ENCODE results near the gene SPINT1.
"Not testable (repeated sequence)": the region's sequence is repeated elsewhere in the genome, so short reads cannot be mapped to it uniquely, and the experiment has no call there.

Gene SPINT1

DNA sequence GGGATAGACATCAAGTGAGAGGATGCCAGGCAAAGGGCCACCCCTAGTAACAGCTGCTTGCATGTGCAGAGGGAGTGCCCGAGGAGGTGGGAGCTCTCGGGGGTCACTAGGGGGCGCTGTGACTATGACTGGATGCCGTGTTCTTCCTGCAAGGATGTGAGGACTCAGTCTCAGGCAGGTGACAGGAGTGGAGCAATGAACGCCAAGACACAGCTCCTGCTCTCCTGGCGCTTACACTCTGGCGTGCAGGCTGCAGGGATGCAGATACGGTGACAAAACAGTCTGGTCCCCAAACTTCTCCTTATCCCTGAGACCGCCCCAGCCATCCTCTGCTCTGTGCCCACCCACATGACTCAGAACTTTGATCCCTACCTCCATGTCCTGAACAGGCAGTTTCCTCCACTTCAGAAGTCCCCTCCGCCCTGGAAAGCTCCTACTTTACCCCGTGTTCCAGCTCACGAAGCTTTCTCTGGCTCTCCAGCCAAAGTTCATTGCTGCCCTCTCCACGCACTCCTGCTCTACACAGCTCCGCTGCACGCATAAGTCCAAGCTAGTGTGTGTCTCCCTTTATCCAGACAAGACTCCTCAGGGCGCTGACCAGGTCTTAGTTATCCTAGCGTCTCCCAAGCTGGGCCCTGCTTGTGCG, 15.5 kb downstream of the SPINT1 start:
- DNase-seq (ENCODE audit: low read depth), result peak; percentile 75

- not testable (repeated sequence) for DNase-seq (ENCODE audit: low read depth)
Measured at GRCh38 chr15:40861147-40861546, 17.3 kb downstream of the SPINT1 start.

DNA sequence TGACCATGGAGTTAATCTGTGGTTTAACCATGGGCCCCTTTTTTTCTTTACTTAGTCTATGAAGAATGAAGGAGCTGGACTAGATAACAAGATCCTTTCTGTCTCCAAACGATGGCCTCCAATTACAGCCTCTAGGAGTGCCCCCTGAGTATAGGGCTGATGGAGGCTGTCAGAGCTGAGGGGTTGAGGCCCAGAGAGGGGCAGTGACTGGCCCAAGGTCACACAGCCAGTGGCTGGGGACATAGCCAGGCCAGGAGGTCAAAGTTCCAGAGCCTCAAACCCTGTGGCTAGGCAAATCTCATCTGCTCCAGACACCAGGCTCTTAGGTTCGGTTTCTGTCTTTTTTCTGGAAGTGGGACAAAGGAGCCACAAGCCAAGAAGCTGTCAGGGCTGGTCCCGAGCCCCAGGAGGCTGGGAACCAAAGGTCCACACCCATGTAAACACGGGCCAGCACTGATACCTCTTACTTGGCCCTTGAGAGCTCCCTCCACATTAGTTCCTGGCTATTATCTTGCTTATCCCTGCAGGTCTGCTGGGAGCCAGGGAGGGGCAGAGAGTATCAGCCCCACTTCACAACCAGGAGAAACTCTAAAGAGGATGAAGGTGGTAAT, 19.9 kb downstream of the SPINT1 start:
- DNase-seq (ENCODE audit: low read depth), result no peak

DNA sequence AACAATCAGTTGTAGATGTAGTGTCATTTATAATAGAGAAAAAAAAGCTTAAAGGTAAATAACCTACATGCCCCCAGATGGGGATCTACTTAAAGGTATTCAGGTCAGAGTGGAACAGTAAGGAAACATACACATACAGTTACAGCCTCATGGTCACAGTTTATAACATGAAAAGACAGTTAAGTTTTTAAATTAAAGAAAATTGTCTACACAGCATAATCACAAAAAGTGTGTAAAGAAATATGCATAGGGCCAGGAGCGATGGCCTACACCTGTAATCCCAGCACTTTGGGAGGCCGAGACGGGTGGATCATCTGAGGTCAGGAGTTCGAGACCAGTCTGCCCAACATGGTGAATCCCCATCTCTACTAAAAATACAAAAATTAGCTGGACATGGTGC, 23.4 kb downstream of the SPINT1 start:
- no peak for DNase-seq (ENCODE audit: low read depth)

DNA sequence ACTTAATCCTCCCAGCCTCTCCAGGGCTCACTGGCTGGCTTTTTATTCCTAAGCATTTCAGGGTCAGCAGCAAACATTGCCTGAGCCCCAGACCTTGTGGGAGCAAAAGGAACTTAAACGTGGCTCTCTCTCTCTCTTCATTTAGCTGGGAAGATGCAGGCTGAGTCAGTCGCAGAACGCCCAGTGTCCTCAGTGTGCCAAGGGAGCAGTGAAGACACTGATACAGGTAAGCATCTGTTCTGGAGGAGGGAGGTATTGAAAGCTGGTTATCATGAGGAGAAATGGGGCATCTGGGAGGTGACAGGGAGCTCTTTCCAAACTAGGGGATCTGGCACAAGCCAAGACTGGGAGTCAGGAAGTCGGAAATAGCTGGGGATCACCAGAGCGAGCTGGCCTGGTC, 25.8 kb downstream of the SPINT1 start:
- no peak for DNase-seq (ENCODE audit: low read depth)

GRCh38 chr15:40870716-40871115, 26.9 kb downstream of the SPINT1 start:
- no peak for DNase-seq (ENCODE audit: low read depth)

DNA sequence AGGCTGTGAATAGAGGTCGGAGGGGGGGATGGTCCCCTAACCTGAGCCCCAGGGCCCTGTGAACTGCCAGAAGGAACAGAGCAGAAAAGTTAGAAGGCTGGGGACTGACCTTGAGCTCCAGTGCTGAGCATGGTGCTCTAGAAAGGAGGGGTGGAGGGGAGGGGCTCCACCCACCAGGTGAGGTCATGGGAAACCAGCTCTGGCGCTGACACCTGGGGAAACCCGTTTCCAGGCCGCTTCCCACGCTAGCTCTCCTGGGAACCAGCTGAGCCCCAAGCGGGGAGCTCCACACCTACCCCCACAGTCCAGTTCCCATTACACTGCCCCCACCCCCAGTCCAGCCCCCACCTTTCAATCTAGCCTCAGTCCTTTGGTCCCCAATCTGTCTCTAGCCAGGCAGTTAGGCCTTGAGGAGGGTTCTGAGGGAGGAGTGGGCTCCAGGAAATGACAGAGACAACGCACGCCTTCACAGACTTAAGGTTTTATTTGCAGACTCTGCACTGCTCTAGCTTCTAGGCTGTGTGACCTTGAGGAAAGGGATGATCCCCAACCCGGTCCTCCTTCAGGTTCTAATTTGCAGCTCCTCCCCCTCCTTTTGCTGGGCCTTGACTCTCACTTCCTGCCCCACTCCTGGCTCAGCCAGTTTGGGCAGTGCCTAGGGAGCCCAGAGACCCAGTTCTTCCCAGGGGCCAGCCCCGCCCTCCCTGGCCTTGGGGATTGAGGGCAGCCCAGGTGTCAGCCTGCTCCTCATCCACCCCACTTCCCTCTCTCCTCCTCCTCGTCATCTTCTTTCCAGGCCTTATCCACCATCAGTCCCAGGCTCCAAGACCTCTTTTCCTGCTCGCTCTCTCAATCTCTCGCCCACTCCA, 28.1 kb downstream of the SPINT1 start:
- DNase-seq (ENCODE audit: low read depth), result no peak

DNA sequence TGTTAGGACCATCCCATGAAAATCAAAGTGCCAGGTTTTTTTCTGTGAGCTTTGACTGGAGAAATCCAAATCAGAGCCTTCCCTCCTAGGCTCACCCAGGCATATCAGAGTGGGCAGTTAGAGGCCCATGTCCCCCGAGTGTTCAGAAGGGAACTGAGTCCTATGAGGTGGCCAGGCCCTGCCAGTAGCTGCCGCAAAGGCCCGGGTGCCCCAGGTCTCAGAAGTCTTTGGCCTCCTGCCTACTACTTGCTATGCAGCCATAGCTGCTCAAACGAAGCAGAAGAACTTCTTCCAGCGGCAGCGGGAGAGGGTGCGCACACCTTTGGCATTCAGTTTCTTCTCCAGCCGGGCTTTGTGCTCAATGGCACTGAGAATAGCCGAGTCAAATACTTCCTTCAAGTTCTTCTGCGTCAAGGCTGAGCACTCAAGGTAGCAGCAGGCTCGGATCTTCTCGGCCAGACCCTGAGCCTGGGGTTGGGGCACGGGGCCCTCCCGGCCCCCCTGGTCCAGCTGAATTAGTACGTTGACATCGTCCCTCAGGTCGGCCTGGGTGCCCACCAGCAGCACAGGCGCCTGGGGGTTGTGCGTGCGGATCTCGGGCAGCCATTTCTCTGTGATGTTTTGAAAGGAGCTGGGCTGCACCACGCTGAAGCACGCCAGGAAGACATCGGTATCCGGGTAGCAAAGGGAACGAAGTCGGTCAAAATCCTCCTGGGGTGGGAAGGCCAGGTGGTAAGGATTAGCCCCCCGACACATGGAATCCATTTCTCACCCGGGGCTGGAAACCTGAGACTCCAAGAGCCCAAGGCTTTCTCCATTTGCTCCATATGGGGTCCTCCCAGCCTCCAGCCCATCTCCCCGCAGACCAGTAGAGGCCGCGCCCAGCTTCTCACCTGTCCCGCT, 29.2 kb downstream of the SPINT1 start:
- DNase-seq (ENCODE audit: low read depth), result no peak

- DNase-seq (ENCODE audit: low read depth), result peak; percentile 60
Measured at GRCh38 chr15:40873694-40874561, 30.1 kb downstream of the SPINT1 start, which contains the start of gene RHOV. RHOV (minus strand) TSS chr15:40874234; CDS start chr15:40874139, 95 bp downstream.

- peak; percentile 81 for DNase-seq (ENCODE audit: low read depth)
Measured at GRCh38 chr15:40875991-40876730, 32.3 kb downstream of the SPINT1 start.

DNA sequence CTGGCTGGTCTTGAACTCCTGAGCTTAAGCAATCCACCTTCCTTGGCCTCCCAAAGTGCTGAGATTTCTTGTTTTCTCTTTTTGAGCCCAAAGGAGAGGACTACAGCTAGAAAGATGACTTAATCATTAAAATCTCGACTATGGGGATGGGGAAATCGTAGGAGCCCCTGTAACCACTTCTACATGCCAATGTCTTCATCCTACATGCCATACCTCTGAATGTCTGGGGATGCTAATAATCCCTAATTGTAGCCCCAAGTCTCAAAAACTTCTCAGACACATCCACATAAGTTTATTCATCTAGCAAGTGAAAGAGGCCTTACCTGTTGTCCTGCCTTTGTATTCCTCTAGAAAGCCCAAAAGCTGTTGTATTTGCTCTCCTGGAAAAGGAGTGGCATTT, 33.8 kb downstream of the SPINT1 start:
- DNase-seq (ENCODE audit: low read depth), result peak; percentile 60

- peak; percentile 44 for DNase-seq (ENCODE audit: low read depth)
Measured at GRCh38 chr15:40878785-40879184, 34.9 kb downstream of the SPINT1 start.

DNA sequence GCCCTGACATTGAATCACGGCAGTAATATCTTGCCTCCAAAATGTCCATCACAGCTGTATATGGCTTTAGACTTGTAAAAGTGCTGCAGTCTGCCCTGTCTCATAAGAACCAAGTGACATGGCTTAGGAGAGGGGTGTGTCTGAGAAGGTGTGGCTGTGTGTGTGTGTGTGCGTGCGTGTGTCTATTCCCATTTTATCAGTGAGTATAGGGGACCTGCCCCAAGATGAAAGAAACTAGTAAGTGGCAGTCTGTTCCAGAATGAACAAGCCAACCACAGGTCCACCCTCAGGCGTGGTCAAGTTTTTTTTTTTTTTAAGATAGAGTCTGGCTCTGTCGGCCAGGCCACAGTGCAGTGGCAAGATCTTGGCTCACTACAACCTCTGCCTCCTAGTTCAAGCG, 35.8 kb downstream of the SPINT1 start:
- no peak for DNase-seq (ENCODE audit: low read depth)

DNA sequence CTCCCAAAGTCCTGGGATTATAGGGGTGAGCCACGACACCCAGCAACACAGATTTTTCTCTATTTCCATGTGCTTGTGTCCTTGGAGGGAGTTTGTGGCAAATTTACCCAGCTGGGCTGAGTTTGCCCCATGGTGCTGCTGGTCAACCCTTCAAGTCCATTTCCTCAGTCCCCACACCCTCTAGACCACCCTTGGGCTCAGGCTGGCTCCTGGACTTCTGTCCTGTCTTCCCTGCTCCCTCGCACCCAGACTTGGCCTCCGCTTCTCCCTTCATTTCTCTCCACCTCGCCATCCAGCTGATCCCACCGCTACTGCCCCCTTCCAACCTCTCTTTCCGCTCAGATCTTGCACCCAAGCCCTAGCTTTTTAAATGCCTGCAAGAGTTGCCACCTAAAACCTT, 37.5 kb downstream of the SPINT1 start:
- DNase-seq (ENCODE audit: low read depth), result no peak

DNA sequence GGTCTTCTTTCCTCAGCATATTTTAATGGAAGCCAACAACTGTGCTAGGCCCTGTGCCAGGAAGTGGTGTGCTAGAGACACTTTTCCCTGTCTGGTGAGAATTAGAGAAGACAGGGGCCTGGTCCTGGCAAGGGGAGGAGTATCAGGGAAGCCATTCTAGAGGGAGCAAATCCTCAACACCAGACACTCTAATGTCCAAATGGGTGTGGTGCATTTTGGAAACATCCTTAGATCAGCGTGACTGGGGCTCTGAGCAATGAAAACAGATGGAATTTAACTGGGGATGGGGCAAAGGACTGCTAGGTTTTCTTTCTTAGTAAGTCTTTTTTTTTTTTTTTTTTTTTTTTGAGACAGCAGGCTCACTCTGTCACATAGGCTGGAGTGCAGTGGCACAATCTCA, 42.7 kb downstream of the SPINT1 start:
- no peak for DNase-seq (ENCODE audit: low read depth)

- DNase-seq (ENCODE audit: low read depth), result no peak
Measured at GRCh38 chr15:40889112-40889511, 45.3 kb downstream of the SPINT1 start.

- no peak for DNase-seq (ENCODE audit: low read depth)
Measured at GRCh38 chr15:40891138-40891537, 47.3 kb downstream of the SPINT1 start.

DNA sequence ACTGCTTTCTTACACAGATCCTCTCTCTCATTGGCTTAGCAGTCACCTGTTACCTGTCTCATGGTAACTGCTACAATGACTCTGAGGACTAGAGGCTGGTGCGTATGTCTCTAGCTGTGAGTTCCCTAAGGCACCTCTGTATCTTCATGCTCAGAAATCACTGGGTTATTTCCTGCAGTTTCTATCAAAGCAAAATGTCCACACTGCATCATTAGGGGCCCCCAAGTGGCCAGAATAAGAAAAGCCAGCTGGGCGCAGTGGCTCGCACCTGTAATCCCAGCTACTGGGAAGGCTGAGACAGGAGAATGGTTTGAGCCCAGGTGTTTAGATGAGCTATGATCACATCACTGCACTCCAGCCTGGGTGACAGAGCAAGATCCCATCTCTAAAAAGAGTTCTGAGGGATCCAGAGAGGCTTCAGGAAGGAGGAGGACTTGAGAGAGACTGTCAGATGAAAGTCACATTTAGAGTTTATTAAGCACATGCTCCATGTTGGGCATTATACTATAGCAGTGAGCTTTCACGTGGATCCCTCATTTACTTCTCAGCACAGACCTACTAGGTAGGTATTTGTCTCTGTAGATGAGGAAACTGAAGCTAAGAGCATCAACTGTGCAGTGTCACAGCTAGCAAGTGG, 48.1 kb downstream of the SPINT1 start:
- peak; percentile 59 for DNase-seq (ENCODE audit: low read depth)

DNA sequence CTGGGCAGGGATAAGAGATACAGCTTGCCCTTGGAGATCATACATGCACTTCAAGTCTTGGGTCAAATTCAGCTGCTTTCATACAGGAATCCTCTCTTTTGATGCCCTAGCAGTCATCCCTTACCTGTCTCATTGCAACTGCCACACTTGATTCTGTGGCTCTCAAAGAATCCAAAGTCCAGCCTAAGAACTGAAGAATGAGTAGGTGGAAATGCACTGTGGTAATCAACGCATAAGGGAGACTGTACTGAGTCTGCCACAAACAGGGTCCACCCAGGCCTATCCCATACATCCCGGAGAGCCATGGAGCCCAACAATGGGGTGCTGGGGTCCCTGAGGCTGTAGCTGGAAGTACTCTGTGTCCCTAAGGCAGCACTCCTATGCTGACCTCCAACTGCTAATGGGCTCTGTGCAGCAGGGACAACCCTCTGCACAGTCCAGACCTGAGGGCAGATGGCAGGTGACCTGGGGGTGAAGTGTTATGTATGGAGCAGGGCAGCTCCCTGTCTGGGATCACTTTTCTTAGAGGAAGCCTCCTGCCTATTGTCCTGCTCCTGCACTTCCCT, 48.7 kb downstream of the SPINT1 start:
- no peak for DNase-seq (ENCODE audit: low read depth)

All from EH (cell line).